ENCODE data around the gene CD58.

Gene CD58

DNA sequence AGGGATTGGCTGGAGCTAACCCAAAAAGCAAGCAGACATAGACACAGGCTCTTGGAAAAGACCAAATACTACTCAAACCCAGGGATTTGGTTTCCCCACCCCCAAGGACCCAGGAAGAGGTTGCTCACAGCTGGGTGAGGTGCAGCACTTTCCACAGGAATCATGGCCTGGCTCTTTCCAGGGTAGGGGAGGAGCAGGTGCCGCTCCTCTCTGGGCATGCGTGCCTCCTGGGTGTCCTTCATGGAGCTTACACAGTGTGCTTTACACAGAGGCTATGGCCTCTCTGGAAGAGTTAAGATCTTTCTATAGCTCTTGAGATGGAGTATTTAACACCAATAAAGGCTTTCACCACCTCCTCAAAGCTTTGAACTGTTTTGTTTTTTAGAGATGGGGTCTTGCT, 88.3 kb downstream of the CD58 start:
- TF ChIP-seq, protein P1, sequence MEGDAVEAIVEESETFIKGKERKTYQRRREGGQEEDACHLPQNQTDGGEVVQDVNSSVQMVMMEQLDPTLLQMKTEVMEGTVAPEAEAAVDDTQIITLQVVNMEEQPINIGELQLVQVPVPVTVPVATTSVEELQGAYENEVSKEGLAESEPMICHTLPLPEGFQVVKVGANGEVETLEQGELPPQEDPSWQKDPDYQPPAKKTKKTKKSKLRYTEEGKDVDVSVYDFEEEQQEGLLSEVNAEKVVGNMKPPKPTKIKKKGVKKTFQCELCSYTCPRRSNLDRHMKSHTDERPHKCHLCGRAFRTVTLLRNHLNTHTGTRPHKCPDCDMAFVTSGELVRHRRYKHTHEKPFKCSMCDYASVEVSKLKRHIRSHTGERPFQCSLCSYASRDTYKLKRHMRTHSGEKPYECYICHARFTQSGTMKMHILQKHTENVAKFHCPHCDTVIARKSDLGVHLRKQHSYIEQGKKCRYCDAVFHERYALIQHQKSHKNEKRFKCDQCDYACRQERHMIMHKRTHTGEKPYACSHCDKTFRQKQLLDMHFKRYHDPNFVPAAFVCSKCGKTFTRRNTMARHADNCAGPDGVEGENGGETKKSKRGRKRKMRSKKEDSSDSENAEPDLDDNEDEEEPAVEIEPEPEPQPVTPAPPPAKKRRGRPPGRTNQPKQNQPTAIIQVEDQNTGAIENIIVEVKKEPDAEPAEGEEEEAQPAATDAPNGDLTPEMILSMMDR (IDR thresholded peaks at IDR 0.05; ENCODE audit: low read depth, low read length): no peak
- H3K4me3 ChIP-seq (ENCODE audit: low read depth, low read length): no peak overlapping the region

- H3K4me3 ChIP-seq (ENCODE audit: low read depth, low read length): no peak overlapping the region
- TF ChIP-seq, protein P1 (IDR thresholded peaks at IDR 0.05; ENCODE audit: low read depth, low read length): no peak
Observed at GRCh38 chr1:116481934-116482333, 88.9 kb downstream of the CD58 start.

DNA sequence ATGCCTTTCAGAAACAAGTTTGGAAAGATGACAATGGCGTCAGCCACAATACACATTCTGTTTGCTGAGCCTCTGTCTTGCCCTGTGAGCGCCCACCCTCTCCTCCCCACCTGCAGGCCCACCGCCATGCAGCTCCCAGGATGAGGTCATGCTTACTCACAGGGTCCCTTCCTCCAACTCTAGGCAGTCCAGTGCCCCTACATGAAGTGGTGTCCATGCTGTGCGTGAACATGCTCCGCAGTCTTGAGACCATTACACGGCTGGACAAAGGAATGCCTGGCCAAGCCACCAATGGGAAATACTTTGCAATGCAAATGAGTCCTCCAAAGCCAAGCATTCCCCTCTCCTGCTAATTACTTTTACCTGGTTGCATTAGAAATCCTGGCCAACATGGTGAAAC, 92.2 kb downstream of the CD58 start:
- TF ChIP-seq, protein P1 (IDR thresholded peaks at IDR 0.05; ENCODE audit: low read depth, low read length): no peak
- no peak overlapping the region for H3K4me3 ChIP-seq (ENCODE audit: low read depth, low read length)

GRCh38 chr1:116477429-116477828, 93.4 kb downstream of the CD58 start:
- TF ChIP-seq, protein P1 (IDR thresholded peaks at IDR 0.05; ENCODE audit: low read depth, low read length): no peak
- H3K4me3 ChIP-seq (ENCODE audit: low read depth, low read length): no peak overlapping the region

GRCh38 chr1:116476321-116476720, 94.5 kb downstream of the CD58 start:
- TF ChIP-seq, protein P1 (IDR thresholded peaks at IDR 0.05; ENCODE audit: low read depth, low read length): no peak
- H3K4me3 ChIP-seq (ENCODE audit: low read depth, low read length): no peak overlapping the region

DNA sequence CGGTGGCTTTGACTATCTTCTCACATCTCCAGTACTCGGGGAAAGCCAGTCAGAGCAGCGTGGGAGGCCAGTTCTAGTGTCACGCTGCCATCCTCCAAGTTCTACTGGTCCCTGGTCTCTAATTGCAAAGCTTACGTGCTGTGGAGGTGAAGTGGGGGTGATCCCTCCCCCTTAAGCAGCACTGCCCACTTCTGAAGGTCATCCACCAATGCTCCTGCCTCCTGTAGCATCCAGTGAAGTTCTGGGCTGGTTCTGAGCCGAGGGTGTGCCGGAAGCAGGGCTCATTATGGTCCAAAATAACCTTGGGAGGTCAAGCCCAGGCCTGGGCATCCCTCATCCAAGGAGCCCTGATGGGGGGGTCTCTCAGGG, 95.0 kb downstream of the CD58 start:
- H3K4me3 ChIP-seq (ENCODE audit: low read depth, low read length): no peak overlapping the region
- TF ChIP-seq, protein P1 (IDR thresholded peaks at IDR 0.05; ENCODE audit: low read depth, low read length): no peak

- no peak overlapping the region for H3K4me3 ChIP-seq (ENCODE audit: low read depth, low read length)
- TF ChIP-seq, protein P1 (IDR thresholded peaks at IDR 0.05; ENCODE audit: low read depth, low read length): no peak
Observed at GRCh38 chr1:116474921-116475849, 95.6 kb downstream of the CD58 start.
